Pancreas (tissue), 10 donors: ENCODE data around the gene METTL2B. TPM values are rescaled to one million over a fixed set of nuclear protein-coding genes. Genes with fewer than 3 reads are reported as not detected.

Experiments
- ATAC-seq, 4 donors: fragments of 200-7000 bp; cut with Tn5 transposase; one replicate each; pipeline versions ENCODE4 v1.8.0 to v1.9.1; 2020; ENCODE audit warnings: mild to moderate bottlenecking in 4 of 4, moderate library complexity in 4 of 4
- DNase-seq, 6 donors: peaks; one replicate each; pipeline ENCODE4 v3.0.0-alpha.2; 2020
- FAIRE-seq: peaks from 2 replicates; lab custom pipeline; 2012; peaks lifted over from hg19 to GRCh38; lab: Jason Lieb, UNC
- H3K27ac ChIP-seq, 4 donors: fragments of 200-600 bp; sonication (generic); 1 replicate in 3 of 4; 2 replicates in 1 of 4; pipeline versions ENCODE4 v1.5.0 to v1.8.0; 2020
- H3K27me3 ChIP-seq, 4 donors: fragments of 200-600 bp; one replicate each; pipeline ENCODE4 v1.8.0; 2021
- H3K36me3 ChIP-seq, 3 donors: fragments of 200-600 bp; sonication (generic) in 1 of 3; one replicate each; pipeline versions ENCODE4 v1.5.0 to v1.8.0; 2020 to 2021
- H3K4me1 ChIP-seq, 3 donors: fragments of 200-600 bp; one replicate each; pipeline ENCODE4 v1.8.0; 2021
- H3K4me3 ChIP-seq, 4 donors: fragments of 200-600 bp; sonication (generic) in 2 of 4; one replicate each; pipeline versions ENCODE4 v1.5.0 to v1.8.0; 2020 to 2021
- H3K9me3 ChIP-seq, 4 donors: fragments of 200-600 bp; one replicate each; pipeline ENCODE4 v1.8.0; 2021
- WGBS, 2 donors: extraction: QIAGEN DNeasy Blood & Tissue Kit; methylation state at CpG; one replicate each; pipeline ENCODE4 v1.1.7; 2013; 5-methylcytosine and 5-hydroxymethylcytosine counted together
- intact Hi-C, 3 donors: fragments of 100-400 bp; cut with DNase I; formaldehyde crosslinking; loops; one replicate each; pipeline versions ENCODE4 v1.11.1 to v1.14.2; 2022
- polyA plus RNA-seq, 2 donors: library from polyadenylated mRNA; stranded (reverse); fragments of 200-250 nt; gene quantifications; one replicate each; pipeline ENCODE4 v1.2.3, GENCODE V29; 2013
- total RNA-seq, 6 donors: library from RNA; stranded (reverse); fragmentation: NEBNext Ultra II Directional in 4 of 6; extraction: Animal tissue kit (Norgen Biotek cat#: 25700) in 4 of 6; gene quantifications; one replicate each; pipeline versions ENCODE4 v1.2.1 to v1.2.4, GENCODE V29; 2021 to 2023
- TF ChIP-seq, protein P1 (sequence below), 4 donors: fragments of 200-600 bp; sonication (generic) in 3 of 4; IDR thresholded peaks; one replicate each; pipeline versions ENCODE4 v1.5.0 to v1.8.0; 2021; ENCODE audit warnings: antibody characterized with exemption in 4 of 4
- donor health status: healthy with polysubstance abuse.
- donor health status: DM: no; HTN: no; CAD: no; lungs with moderate emphysema.
- donor health status: DM: no; HTN: no; CAD: no.
- donor health status: control.
- donor health status: control.
- donor health status: Bipolar disorder and iron deficiency.
- donor health status: DM: yes; HTN: yes; CAD: no.
- donor health status: DM: no; HTN: no; CAD: no.
- donor health status: DM: no; HTN: no; CAD: no.
- donor health status: DM: yes; HTN: yes; CAD: no.

METTL2B gene
- total and polyA plus RNA-seq, 8 donors = 6.2 to 12.6 (median 10.0) TPM

DNA sequence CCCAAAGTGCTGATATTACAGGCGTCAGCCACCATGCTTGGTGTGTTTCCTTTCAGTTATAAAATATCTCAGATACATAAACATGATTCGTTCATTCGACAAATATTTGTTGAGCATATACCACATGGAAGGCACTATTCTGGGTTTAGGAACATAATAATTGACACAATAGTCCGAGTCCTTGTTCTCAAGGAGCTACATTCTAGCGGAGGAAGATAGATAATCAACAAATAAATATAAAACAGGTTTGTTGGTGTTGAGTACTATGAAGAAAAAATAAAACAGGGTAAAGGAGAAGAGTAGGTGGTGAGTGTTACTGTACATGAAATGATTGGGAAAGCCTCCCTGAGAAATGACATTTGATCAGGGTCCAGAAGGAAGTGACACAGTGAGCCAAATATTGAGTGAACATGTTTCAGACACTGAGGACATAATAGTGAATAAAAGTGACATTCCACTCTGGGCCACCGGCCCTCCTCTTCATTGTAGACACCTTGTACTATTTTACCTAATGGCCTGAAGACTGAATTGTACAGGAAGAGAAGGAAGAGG lies 27.7 kb upstream of the METTL2B start:
- DNase-seq = no peak
- 69 to 75% methylated on average over 6 of the region's 6 CpGs for WGBS, 2 donors
- Histone ChIP-seq H3K27me3 (no peaks in the 10 kb centered on the region), H3K27ac (no peak overlapping the region), H3K36me3 (no peaks in the 10 kb centered on the region), H3K4me3 (no peak overlapping the region), H3K9me3 (no peaks in the 10 kb centered on the region), H3K4me1 (peaks cover 6 to 20% (median 10%) of the 10 kb centered on the region in 3 donors)
- no peak for ATAC-seq
- intact Hi-C loops = no loop called here
- FAIRE-seq = no peak
- TF ChIP-seq, protein P1, sequence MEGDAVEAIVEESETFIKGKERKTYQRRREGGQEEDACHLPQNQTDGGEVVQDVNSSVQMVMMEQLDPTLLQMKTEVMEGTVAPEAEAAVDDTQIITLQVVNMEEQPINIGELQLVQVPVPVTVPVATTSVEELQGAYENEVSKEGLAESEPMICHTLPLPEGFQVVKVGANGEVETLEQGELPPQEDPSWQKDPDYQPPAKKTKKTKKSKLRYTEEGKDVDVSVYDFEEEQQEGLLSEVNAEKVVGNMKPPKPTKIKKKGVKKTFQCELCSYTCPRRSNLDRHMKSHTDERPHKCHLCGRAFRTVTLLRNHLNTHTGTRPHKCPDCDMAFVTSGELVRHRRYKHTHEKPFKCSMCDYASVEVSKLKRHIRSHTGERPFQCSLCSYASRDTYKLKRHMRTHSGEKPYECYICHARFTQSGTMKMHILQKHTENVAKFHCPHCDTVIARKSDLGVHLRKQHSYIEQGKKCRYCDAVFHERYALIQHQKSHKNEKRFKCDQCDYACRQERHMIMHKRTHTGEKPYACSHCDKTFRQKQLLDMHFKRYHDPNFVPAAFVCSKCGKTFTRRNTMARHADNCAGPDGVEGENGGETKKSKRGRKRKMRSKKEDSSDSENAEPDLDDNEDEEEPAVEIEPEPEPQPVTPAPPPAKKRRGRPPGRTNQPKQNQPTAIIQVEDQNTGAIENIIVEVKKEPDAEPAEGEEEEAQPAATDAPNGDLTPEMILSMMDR (IDR thresholded peaks at IDR 0.05) = no peak

DNA sequence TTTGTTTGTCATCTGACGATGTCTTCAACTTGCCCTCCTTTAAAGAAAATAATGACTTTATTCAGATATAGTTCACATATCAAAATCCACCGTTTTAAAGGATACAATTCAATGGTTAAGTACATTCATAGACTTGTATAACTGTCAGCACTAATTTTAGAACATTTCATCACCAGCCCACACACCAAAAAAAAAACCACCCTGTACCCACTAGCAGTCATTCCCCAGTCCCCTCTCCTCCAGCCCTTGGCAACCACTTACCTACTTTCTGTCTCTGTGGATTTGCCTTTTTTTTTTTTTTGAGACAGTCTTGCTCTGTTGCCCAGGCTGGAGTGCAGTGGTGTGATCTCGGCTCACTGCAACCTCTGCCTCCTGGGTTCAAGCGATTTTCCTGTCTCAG lies 26.1 kb upstream of the METTL2B start:
- 71 to 73% methylated on average over 4 of the region's 4 CpGs for WGBS, 2 donors
- Histone ChIP-seq H3K4me3 (no peak overlapping the region), H3K27ac (no peak overlapping the region), H3K27me3 (no peaks in the 10 kb centered on the region), H3K9me3 (no peaks in the 10 kb centered on the region), H3K36me3 (no peaks in the 10 kb centered on the region), H3K4me1 (peaks cover 17 to 27% (median 23%) of the 10 kb centered on the region in 3 donors)
- intact Hi-C loops = no loop called here
- FAIRE-seq (no peak), ATAC-seq (no peak), DNase-seq (no peak)
- TF ChIP-seq, protein P1 (IDR thresholded peaks at IDR 0.05) = no peak

DNA sequence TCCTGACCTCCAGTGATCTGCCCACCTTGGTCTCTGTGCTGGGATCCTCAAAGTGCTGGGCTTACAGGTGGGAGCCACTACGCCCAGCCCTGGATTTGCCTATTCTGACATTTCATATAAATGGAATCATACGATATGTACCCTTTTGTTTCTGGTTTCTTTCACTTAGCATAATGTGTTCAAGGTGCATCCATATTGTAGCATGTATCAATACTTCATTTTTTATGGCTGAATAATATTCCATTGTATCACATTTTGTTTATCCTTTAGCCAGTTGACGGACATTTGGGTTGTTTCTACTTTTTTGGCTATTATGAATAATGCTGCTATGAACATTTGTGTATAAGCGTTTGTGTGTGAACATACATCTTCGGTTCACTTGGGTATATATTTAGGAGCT lies 25.6 kb upstream of the METTL2B start:
- intact Hi-C loops = no loop called here
- no peak for FAIRE-seq
- WGBS, 2 donors = 93 to 95% methylated on average over 5 of the region's 5 CpGs

DNA sequence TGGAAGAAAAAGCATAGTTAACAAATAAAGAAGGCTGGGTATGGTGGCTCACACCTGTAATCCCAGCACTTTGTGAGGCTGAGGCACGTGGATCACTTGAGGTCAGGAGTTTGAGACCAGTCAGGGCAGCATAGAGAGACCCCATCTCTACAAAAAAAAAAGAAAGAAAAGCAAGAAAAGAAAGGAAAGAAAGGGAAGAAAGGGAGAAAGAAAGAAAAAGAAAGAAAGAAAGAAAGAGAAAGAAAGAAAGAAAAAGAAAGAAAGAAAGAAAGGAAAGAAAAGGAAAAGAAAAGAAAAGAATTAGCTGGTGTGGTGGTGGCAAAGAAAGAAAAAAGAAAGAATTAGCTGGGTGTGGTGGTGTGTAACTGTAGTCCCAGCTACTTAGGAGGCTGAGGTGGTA lies 24.0 kb upstream of the METTL2B start:
- H3K27ac ChIP-seq = no peak overlapping the region
- no peak for ATAC-seq

More for the DNA sequence above, 25.6 kb upstream of the METTL2B start:
- no peak overlapping the region for H3K4me3 ChIP-seq
- no peak for ATAC-seq
- peaks cover 17 to 27% (median 23%) of the 10 kb centered on the region in 3 donors for H3K4me1 ChIP-seq
- no peaks in the 10 kb centered on the region for H3K9me3 ChIP-seq
- DNase-seq = no peak
- TF ChIP-seq, protein P1 (IDR thresholded peaks at IDR 0.05) = no peak
- H3K27ac ChIP-seq = no peak overlapping the region
- H3K27me3 ChIP-seq = no peaks in the 10 kb centered on the region
- no peaks in the 10 kb centered on the region for H3K36me3 ChIP-seq

More for the DNA sequence above, 24.0 kb upstream of the METTL2B start:
- intact Hi-C loops = no loop called here
- H3K27me3 ChIP-seq = no peaks in the 10 kb centered on the region
- peaks cover 25 to 36% (median 30%) of the 10 kb centered on the region in 3 donors for H3K4me1 ChIP-seq
- DNase-seq = no peak
- H3K4me3 ChIP-seq = no peak overlapping the region
- no peaks in the 10 kb centered on the region for H3K9me3 ChIP-seq
- WGBS, 2 donors = 86 to 97% methylated on average over 1 of the region's 1 CpG
- no peaks in the 10 kb centered on the region for H3K36me3 ChIP-seq
- FAIRE-seq = no peak
- TF ChIP-seq, protein P1 (IDR thresholded peaks at IDR 0.05) = no peak
